PC-9 (cell line): ENCODE data around the gene MRPL21. TPM values are rescaled to one million over a fixed set of nuclear protein-coding genes. Genes with fewer than 3 reads are reported as not detected.

Source experiments
- BruUV-seq: library from RNA; stranded (reverse); fragments of 400-500 nt; replicated peaks from 2 replicates; lab custom pipeline; 2021; lab: Mats Ljungman, UMichigan
- CTCF ChIA-PET: fragments of 300-600 bp; sonication (Branson Sonifier 250); formaldehyde crosslinking; loops from one replicate; lab custom pipeline; 2022; ENCODE audit warnings: antibody characterized with exemption; lab: Charles Lee
- POLR2A ChIA-PET: fragments of 300-600 bp; sonication (Branson Sonifier 250); formaldehyde crosslinking; loops from one replicate; lab custom pipeline; 2022; ENCODE audit warnings: antibody characterized with exemption; ENCODE audit not compliant: unreplicated experiment; lab: Charles Lee
- DNase-seq, 2 experiments: peaks; one replicate each; pipeline versions ENCODE4 v3.0.0 to v3.0.0-alpha.2; 2015 to 2022; ENCODE audit warnings: mixed read lengths in 1 of 2
- H2AFZ ChIP-seq: fragments of 200-600 bp; sonication (generic); 2 replicates; pipeline ENCODE4 v1.8.1; 2017; ENCODE audit warnings: antibody characterized with exemption
- H3F3A ChIP-seq: fragments of 200-600 bp; sonication (generic); 2 replicates; pipeline ENCODE4 v1.8.1; 2017; ENCODE audit warnings: antibody characterized with exemption, mild to moderate bottlenecking, low read depth; ENCODE audit not compliant: insufficient read depth
- H3K27ac ChIP-seq: fragments of 200-600 bp; sonication (generic); 2 replicates; pipeline ENCODE4 v1.6.1; 2016; ENCODE audit warnings: mixed run types
- H3K27me3 ChIP-seq: fragments of 200-600 bp; sonication (generic); 2 replicates; pipeline ENCODE4 v1.6.1; 2016; ENCODE audit warnings: low read depth, mixed run types; ENCODE audit not compliant: insufficient read depth
- H3K36me3 ChIP-seq: fragments of 200-600 bp; sonication (generic); 2 replicates; pipeline ENCODE4 v1.6.1; 2016; ENCODE audit warnings: low read depth, mixed run types
- H3K4me1 ChIP-seq: fragments of 200-600 bp; sonication (generic); replicated peaks from 2 replicates; pipeline ENCODE4 v1.6.1; 2016; ENCODE audit warnings: mixed run types; ENCODE audit not compliant: insufficient read depth
- H3K4me2 ChIP-seq: fragments of 200-600 bp; sonication (generic); 2 replicates; pipeline ENCODE4 v1.6.1; 2017; ENCODE audit warnings: mixed run types
- H3K4me3 ChIP-seq: fragments of 200-600 bp; sonication (generic); 2 replicates; pipeline ENCODE4 v1.6.1; 2016; ENCODE audit warnings: mixed run types
- H3K79me2 ChIP-seq: fragments of 200-600 bp; sonication (generic); 2 replicates; pipeline ENCODE4 v1.6.1; 2017; ENCODE audit warnings: low read depth, mixed run types
- H3K9me2 ChIP-seq: fragments of 200-600 bp; sonication (generic); 2 replicates; pipeline ENCODE4 v1.8.1; 2017; ENCODE audit warnings: mild to moderate bottlenecking; ENCODE audit not compliant: insufficient read depth
- H3K9me3 ChIP-seq: fragments of 200-600 bp; sonication (generic); 2 replicates; pipeline ENCODE4 v1.8.1; 2016; ENCODE audit warnings: low read depth; ENCODE audit not compliant: insufficient read depth
- H4K20me1 ChIP-seq: fragments of 200-600 bp; sonication (generic); 2 replicates; pipeline ENCODE4 v1.8.1; 2017; ENCODE audit not compliant: insufficient read depth
- EZH2 ChIP-seq: fragments of 200-600 bp; sonication (generic); IDR thresholded peaks from 2 replicates; pipeline ENCODE4 v1.8.0; 2017; ENCODE audit warnings: antibody characterized with exemption, low read depth
- intact Hi-C: fragments of 100-400 bp; cut with micrococcal nuclease; formaldehyde crosslinking; loops from one replicate; pipeline ENCODE4 v1.10.0; 2022; ENCODE audit not compliant: unreplicated experiment
- total RNA-seq: library from RNA; stranded (reverse); gene quantifications from 2 replicates; pipeline ENCODE4 v1.2.3, GENCODE V29; 2021
- TF ChIP-seq, protein P1 (sequence below): fragments of 200-600 bp; sonication (generic); conservative IDR thresholded peaks from 2 replicates; pipeline ENCODE4 v1.6.1; 2017; ENCODE audit warnings: mixed run types, antibody characterized with exemption, mild to moderate bottlenecking, moderate library complexity

Gene MRPL21
- total RNA-seq, 1 experiment from 2014 or later, result 88.0 TPM

DNA sequence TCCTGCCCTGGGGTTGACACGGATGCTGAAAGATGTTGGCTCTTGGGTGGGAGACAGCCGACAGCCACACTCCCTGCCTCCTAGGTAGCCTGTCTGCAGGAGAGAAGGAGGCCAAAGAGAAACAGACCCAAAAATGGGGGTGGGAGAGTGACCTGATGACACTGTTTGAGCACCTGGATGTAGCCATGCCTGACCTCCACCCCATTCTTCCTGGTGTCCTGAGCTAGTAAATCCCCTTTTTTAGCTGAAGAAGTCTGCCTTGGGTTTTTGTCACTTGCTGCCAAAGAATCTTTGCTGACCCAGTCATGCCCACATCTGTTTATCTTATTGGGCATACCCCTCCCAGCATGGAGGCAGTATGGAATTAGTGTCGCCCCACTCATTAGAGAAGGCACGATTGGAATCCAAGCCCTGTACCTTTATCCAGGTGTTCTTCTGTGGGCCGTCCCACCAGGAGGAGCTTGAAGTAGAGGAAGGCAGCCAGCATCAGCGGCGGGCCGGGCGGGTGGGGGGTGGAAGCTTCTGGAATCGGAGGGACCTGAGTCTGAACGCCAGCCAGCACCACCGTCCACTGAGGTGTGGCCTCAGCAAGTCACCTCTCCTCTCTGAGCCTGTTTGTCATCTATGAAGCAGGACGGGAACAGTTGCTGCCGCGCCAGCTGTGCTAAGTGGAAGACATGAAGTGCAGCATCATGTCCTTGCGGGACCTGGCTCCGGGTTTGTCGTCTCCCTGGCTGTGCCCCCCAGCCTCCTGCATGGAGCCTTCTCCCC lies 37.9 kb upstream of the MRPL21 start:
- BruUV-seq, result no TSS peak
- POLR2A ChIA-PET, result interaction anchor here (0.7 kb wide), 1 partner anchor 751 kb away, joined by 5 read pairs; no protein-coding TSS in a partner anchor

DNA sequence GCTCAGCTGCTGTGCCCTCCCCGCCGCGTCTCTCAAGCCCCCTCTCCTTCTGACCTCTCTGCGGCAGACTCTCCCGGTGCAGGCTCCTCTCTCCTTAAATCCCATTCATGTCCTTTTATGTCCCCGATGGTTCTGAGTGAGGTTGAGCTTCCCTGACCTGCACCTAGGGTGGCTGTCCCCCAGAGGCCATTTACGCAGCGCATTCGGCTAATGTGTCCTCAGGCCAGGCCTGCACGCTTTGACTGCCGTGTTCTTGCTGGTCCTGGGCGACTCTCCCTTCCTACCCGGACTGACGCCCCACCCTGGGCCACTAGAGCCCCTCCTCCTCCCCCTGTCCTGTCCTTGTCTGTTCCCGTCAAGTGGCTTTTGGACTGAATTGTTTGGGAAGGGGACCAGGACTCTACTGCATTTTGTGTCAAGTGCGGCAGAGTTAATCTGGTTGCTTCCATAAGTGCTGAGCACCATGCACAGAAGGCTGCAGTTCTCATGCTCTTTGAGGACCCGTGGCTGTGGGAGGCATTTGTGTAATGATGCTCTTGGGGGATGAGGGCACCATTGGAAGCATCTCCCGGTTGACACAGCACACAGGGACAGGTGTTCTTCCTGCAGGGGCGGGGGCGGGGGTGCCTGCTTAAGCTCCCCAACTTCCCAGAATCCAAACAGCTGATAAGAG lies 37.2 kb upstream of the MRPL21 start:
- no peak for TF ChIP-seq EZH2
- TF ChIP-seq, protein P1, sequence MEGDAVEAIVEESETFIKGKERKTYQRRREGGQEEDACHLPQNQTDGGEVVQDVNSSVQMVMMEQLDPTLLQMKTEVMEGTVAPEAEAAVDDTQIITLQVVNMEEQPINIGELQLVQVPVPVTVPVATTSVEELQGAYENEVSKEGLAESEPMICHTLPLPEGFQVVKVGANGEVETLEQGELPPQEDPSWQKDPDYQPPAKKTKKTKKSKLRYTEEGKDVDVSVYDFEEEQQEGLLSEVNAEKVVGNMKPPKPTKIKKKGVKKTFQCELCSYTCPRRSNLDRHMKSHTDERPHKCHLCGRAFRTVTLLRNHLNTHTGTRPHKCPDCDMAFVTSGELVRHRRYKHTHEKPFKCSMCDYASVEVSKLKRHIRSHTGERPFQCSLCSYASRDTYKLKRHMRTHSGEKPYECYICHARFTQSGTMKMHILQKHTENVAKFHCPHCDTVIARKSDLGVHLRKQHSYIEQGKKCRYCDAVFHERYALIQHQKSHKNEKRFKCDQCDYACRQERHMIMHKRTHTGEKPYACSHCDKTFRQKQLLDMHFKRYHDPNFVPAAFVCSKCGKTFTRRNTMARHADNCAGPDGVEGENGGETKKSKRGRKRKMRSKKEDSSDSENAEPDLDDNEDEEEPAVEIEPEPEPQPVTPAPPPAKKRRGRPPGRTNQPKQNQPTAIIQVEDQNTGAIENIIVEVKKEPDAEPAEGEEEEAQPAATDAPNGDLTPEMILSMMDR, result no peak
- ChIA-PET CTCF (no interaction called here), POLR2A (no interaction called here)
- no peaks in the 10 kb centered on the region for H3K4me1 ChIP-seq
- H3K9me3 ChIP-seq, result no peaks in the 10 kb centered on the region
- H4K20me1 ChIP-seq, result no peaks in the 10 kb centered on the region
- intact Hi-C loops, result no loop called here
- no peak overlapping the region for H3K4me3 ChIP-seq
- H3K79me2 ChIP-seq, result no peaks in the 10 kb centered on the region
- H3F3A ChIP-seq, result 0 out of 2 replicates have a peak, but pooled peaks cover 7% of the 10 kb centered on the region
- no peak for DNase-seq
- no peaks in the 10 kb centered on the region for H3K27me3 ChIP-seq
- no peaks in the 10 kb centered on the region for H3K36me3 ChIP-seq
- BruUV-seq, result no TSS peak
- H3K27ac ChIP-seq, result no peak overlapping the region
- H3K4me2 ChIP-seq, result no peak overlapping the region
- H3K9me2 ChIP-seq, result no peaks in the 10 kb centered on the region
- no peak overlapping the region for H2AFZ ChIP-seq

More for the DNA sequence above, 37.9 kb upstream of the MRPL21 start:
- H3K36me3 ChIP-seq, result no peaks in the 10 kb centered on the region
- H3K4me1 ChIP-seq, result no peaks in the 10 kb centered on the region
- H3K9me2 ChIP-seq, result no peaks in the 10 kb centered on the region
- H3K79me2 ChIP-seq, result no peaks in the 10 kb centered on the region
- DNase-seq, result no peak
- CTCF ChIA-PET, result no interaction called here
- H3K9me3 ChIP-seq, result no peaks in the 10 kb centered on the region
- TF ChIP-seq, protein P1, result no peak
- no peak for TF ChIP-seq EZH2
- H3K27me3 ChIP-seq, result no peaks in the 10 kb centered on the region
- no peak overlapping the region for H2AFZ ChIP-seq
- H3K4me2 ChIP-seq, result no peak overlapping the region
- H3K4me3 ChIP-seq, result no peak overlapping the region
- no peak overlapping the region for H3K27ac ChIP-seq
- H4K20me1 ChIP-seq, result no peaks in the 10 kb centered on the region
- H3F3A ChIP-seq, result 0 out of 2 replicates have a peak, but pooled peaks cover 7% of the 10 kb centered on the region
- intact Hi-C loops, result no loop called here

DNA sequence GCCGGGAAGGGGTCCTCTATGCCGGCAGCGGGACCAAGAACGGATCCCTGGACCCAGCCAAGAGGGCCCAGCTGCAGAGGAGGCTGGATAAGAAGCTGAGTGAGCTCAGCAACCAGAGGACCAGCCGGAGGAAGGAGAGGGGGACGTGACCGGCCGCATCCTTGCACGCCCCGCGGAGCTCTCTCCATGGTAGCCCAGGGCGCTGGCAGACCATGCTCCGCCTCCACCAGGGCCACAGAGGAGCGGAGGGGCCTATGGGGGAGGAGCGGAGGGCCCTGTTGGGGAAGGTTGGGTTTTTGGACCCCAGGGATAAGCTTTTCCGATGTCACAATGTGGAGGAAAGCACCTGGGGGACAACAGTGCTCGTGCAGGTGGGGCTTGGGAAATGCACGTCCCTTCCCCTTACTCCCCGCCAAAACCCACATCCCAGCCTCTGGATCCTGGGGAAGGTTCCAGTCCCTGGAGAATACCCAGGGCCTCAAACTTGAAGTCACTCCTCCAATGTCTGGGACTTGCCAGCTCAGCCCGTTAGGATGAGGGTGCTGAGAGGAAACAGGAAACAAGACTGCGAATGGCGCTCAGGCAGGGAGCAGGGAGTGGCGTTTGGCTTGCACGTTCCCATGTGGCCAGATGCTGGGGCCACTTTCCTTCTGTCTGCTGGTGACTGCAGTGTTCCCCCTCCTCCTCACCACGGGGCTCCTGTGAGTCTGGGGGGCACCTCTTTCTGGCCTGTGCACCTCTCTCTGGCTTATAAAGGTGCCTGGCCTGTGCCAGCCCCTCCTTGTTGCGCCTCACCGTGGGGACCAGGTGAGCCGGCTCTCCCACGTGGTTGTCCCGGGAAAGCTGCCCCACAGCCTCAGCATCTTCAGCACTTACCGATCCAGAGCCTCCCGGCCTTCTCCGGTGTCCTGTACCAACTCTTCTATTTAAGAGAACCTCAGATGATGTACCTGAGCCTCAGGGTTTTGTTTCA lies 36.2 kb upstream of the MRPL21 start:
- no peaks in the 10 kb centered on the region for H3K9me2 ChIP-seq
- H3K27ac ChIP-seq, result no peak overlapping the region
- no peak for DNase-seq
- ChIA-PET POLR2A (no interaction called here), CTCF (no interaction called here)
- H3F3A ChIP-seq, result 0 out of 2 replicates have a peak, but pooled peaks cover 7% of the 10 kb centered on the region
- intact Hi-C loops, result no loop called here
- H3K4me3 ChIP-seq, result no peak overlapping the region
- no peaks in the 10 kb centered on the region for H3K4me1 ChIP-seq
- H3K9me3 ChIP-seq, result no peaks in the 10 kb centered on the region
- H4K20me1 ChIP-seq, result no peaks in the 10 kb centered on the region
- H3K4me2 ChIP-seq, result no peak overlapping the region
- no TSS peak for BruUV-seq
- H2AFZ ChIP-seq, result no peak overlapping the region
- no peaks in the 10 kb centered on the region for H3K79me2 ChIP-seq
- no peaks in the 10 kb centered on the region for H3K36me3 ChIP-seq
- TF ChIP-seq EZH2, result no peak
- TF ChIP-seq, protein P1, result no peak
- H3K27me3 ChIP-seq, result no peaks in the 10 kb centered on the region
